ENCODE results near the gene UBE2H.

The UBE2H gene

DNA sequence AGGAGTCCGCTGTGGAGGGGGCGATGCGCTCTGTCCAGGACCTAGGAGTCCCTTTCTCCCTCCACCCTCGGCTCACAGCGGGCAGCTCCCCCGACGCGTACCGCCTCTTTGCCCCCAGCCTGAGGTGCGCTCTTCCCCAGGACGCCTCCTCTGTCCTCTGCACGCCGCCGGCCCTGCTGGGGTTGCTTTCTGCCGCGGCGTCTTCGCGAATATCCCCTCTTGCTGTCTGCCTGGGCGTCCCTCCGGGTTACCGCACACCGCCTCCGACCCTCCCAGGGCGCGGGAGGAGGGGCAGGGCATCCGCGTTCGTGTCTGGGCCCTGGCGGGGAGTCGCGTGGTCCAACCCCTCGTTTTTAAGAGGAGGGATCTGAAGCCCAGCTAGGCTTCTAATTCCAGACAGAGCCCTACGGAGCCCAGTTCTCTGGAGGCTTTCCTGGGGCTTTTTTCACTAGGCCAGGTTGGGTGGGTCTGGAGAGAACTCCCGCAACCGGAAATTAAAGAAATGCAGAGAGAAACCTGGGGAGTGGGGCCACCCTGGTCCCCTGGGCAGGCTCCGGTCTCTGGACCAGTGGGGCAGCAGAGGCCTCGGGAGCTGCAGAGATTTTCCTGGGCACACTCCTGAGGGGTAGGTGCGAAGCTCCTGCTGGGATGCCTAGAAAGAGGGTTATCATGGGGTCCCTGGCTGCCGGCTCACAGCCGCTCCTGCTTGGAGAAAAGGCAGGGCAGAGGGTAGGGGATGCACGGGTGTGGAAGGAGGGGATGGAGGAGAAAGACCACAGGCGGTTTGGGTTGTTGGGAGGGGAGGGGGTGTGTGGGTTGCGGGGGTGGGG is 166.9 kb downstream of the UBE2H start:
- no peak overlapping the region for H3K4me3 ChIP-seq (ENCODE audit: control insufficient read depth, low read depth, low read length)
- TF ChIP-seq, protein P1, sequence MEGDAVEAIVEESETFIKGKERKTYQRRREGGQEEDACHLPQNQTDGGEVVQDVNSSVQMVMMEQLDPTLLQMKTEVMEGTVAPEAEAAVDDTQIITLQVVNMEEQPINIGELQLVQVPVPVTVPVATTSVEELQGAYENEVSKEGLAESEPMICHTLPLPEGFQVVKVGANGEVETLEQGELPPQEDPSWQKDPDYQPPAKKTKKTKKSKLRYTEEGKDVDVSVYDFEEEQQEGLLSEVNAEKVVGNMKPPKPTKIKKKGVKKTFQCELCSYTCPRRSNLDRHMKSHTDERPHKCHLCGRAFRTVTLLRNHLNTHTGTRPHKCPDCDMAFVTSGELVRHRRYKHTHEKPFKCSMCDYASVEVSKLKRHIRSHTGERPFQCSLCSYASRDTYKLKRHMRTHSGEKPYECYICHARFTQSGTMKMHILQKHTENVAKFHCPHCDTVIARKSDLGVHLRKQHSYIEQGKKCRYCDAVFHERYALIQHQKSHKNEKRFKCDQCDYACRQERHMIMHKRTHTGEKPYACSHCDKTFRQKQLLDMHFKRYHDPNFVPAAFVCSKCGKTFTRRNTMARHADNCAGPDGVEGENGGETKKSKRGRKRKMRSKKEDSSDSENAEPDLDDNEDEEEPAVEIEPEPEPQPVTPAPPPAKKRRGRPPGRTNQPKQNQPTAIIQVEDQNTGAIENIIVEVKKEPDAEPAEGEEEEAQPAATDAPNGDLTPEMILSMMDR (conservative IDR thresholded peaks at IDR 0.05; ENCODE audit: control insufficient read depth, insufficient read depth, low read depth, low read length) = no peak
- DNase-seq (ENCODE audit: low read depth) = no peak

DNA sequence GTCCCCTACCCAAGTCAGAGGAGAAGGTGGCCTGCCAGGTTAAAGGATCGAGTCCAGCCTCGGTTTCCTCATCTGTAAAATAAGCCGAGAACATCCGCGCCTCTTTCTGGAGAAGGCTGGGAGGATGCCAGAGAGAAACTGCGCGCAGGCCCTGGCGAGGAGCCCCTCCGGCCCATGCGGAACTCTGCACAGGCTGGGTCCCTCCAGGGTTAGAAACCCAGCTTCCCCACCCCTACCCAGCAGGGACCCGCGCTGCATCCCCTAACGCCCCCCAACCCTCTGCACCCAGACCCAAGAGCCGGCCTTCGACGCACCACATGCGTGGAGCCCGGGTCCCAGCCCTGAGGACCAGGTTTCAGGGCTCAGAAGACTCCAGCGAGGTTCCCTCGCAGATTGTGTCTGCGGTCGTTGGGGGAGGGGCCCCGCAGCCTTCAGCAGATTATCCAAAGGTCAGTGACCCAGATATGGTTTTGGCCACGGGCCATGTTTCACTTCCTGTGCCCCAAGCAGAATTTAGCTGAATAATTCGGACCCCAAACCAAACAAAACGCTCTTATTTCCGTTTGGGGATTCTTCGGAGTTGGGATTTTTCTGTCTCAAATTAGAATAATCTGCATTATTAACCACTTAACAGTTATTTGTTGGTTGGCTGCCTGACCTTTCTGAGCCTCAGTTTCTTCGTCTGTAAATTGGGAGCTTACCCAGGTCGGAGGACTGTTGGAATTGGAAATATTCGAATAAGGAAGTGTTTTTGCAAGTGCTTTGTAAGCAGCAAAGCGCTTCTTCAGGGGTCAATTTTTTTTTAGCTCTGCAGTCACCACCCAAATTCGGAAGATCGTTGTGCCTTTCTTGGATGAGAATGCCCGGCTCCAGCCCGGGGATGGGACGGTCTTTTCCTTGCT is 167.7 kb downstream of the UBE2H start:
- DNase-seq (ENCODE audit: low read depth) = no peak
- H3K4me3 ChIP-seq (ENCODE audit: control insufficient read depth, low read depth, low read length) = no peak overlapping the region
- TF ChIP-seq, protein P1 (conservative IDR thresholded peaks at IDR 0.05; ENCODE audit: control insufficient read depth, insufficient read depth, low read depth, low read length) = no peak

DNA sequence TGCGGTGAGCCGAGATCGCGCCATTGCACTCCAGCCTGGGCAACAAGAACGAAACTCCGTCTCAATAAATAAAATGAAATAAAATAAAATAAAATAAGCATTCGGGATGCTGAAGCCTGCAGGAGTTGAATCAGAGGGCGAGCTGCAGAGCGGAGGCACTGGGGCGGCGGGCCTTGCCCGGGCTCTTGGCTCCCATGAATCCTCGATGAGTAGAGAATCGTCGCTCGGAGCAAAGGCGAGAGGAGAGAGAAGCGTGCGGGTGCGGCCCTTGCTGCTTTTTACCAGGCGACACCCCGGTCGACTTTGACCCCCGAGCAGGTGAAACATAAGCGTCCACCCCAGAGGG is 168.3 kb downstream of the UBE2H start:
- DNase-seq (ENCODE audit: low read depth) = no peak
- TF ChIP-seq, protein P1 (conservative IDR thresholded peaks at IDR 0.05; ENCODE audit: control insufficient read depth, insufficient read depth, low read depth, low read length) = no peak
- H3K4me3 ChIP-seq (ENCODE audit: control insufficient read depth, low read depth, low read length) = no peak overlapping the region

DNA sequence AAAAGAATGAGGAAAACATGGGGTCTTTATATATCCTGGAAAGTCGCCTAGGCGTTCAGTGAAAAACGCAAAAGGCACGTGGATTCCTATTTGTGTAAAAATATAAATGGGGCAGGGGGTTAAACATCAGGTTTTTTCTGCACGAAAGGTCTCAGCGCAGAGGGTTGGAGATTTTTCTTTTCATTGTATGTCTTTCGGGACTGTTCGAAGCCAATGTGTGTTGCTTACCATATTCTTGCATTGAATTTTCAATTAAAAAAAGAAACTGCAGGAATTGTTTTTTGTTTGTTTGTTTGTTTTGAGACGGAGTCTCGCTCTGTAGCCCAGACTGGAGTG is 169.2 kb downstream of the UBE2H start:
- DNase-seq (ENCODE audit: low read depth) = no peak
- H3K4me3 ChIP-seq (ENCODE audit: control insufficient read depth, low read depth, low read length) = no peak overlapping the region
- TF ChIP-seq, protein P1 (conservative IDR thresholded peaks at IDR 0.05; ENCODE audit: control insufficient read depth, insufficient read depth, low read depth, low read length) = no peak

DNA sequence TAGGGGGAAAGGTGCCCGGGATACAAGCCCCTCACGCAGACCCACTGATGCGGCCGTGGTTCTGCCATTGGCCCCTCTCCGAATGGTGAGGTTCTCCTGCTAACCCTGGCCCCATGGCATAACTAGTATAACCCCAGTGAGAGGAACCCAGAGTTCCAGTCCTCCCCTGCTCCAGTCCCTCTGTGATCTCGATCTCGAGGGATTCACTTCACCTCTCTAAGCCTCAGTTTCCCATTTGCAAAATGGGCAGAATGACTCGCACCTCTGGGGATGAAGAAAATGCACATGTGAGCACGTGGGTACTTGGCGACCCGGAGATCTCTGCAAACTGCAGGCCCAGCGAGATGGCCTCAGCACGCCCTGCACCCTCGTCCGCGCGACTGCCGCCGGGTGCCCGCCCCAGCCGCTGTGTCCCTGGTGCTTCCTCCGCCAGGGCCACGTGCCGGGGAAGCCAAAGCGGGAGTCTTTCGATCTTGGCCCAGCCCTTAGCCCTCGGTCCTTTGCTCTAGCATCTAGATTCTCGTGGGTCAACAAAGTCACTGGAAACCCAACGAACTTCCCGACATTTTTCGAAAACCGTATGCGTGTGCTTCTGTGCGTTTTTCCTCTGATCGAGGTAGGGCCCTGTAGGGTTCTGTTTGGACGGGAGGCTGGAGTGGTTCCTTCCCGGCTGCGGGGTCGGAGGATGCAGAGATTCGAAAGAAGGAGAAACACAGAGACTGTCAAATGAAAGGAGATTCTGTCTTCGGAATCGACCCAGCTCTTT is 169.8 kb downstream of the UBE2H start:
- no peak for DNase-seq (ENCODE audit: low read depth)
- no peak overlapping the region for H3K4me3 ChIP-seq (ENCODE audit: control insufficient read depth, low read depth, low read length)
- TF ChIP-seq, protein P1 (conservative IDR thresholded peaks at IDR 0.05; ENCODE audit: control insufficient read depth, insufficient read depth, low read depth, low read length) = no peak

Data from fibroblast of mammary gland (primary cell).